Fibroblast of the aortic adventitia (primary cell): ENCODE data around the gene PRKRA. TPM values are rescaled to one million over a fixed set of nuclear protein-coding genes. Genes with fewer than 3 reads are reported as not detected.
A peak's percentile ranks its signal among the peaks of the same experiment; 100 is the strongest.

Source experiments
- DNase-seq: peaks from one replicate; pipeline ENCODE4 v3.0.0-alpha.2; 2010; ENCODE audit warnings: low read depth
- H3K4me3 ChIP-seq: 2 replicates; pipeline ENCODE4 v1.5.1; 2011; ENCODE audit warnings: low read depth, mild to moderate bottlenecking, control low read depth, low read length, moderate library complexity
- total RNA-seq: library from RNA; depleted of rRNA; stranded (reverse); fragments of >200 nt; gene quantifications from 2 replicates; pipeline ENCODE4 v1.2.3, GENCODE V29; 2012; ENCODE audit warnings: low replicate concordance
- TF ChIP-seq, protein P1 (sequence below): IDR thresholded peaks from 2 replicates; pipeline ENCODE4 v1.5.1; 2011; ENCODE audit warnings: mild to moderate bottlenecking, low read length, control low read depth, inconsistent platforms; ENCODE audit not compliant: insufficient read depth

The PRKRA gene
- total RNA-seq, 1 donor, result 55.8 TPM

DNA sequence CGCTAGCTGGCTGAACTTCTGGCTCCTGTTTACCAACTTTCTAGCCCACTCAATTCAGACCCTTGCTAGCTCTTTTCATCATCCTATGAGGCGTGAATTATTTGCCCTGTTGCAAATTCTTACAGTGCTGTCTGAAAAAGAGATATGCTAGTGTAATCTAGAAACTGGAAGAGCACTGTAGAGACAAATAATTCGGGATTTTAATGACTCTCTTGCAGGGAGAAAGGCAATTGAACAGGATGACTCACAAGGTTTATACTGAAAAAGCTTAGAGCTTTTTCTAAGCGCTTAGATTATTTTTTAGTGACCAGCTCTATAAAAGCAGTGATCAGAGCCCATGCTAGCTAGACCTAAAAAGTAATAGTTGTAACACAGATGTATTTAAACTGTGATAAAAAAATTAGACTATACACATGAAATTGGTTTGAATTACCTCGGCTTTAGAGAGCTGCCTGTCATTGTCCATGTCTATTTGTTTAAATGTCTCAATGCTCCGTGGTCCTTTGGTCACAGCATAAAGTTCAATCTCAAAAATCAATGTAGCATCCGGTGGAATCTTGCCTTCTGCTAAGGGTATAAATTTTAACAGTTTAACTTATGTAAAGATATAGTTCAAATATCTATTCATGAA, 18.4 kb upstream of the PRKRA start:
- TF ChIP-seq, protein P1, sequence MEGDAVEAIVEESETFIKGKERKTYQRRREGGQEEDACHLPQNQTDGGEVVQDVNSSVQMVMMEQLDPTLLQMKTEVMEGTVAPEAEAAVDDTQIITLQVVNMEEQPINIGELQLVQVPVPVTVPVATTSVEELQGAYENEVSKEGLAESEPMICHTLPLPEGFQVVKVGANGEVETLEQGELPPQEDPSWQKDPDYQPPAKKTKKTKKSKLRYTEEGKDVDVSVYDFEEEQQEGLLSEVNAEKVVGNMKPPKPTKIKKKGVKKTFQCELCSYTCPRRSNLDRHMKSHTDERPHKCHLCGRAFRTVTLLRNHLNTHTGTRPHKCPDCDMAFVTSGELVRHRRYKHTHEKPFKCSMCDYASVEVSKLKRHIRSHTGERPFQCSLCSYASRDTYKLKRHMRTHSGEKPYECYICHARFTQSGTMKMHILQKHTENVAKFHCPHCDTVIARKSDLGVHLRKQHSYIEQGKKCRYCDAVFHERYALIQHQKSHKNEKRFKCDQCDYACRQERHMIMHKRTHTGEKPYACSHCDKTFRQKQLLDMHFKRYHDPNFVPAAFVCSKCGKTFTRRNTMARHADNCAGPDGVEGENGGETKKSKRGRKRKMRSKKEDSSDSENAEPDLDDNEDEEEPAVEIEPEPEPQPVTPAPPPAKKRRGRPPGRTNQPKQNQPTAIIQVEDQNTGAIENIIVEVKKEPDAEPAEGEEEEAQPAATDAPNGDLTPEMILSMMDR, result no peak
- DNase-seq, result no peak
- no peak overlapping the region for H3K4me3 ChIP-seq

DNA sequence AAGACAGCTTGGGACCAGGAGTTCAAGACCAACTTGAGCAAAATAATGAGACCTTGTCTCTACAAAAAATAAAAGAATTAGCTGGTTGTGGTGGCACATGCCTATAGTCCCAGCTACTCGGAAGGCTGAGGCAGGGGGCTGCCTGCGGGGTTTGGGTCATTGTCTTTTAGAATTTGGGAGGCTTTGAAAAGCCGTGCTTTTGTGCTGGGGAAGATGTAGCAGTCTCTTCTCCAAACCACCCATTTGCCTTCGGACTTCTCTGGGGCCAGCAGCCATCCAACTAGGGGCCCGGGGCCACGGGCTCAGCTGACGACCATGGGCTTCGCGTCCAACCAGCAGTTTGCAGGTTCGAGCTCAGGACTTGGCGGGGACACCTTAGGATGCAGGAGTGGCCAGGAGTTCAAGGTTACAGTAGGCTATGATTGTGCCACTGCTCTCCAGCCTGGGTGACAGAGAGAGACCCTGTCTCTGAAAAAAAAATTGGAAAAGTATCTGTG, 6.5 kb upstream of the PRKRA start:
- no peak for DNase-seq
- TF ChIP-seq, protein P1, result no peak
- no peak overlapping the region for H3K4me3 ChIP-seq

DNA sequence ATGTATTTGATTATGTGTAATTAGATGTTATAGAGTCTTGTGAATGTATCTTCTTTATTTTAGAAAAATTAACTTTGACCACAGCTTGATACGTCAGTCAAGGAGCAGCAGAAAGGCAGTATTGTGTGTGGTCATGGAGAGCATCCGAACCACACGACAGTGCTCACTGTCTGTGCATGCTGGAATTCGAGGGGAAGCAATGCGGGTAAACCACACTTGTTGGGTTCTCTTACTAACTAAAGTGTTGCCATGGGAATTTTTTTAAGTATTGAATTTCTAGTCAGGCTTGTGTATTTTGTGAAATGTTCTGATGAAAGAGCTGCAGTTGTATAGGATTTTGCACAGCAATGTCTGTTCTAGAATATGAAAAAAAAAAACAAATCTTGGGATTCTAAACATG, 5.0 kb upstream of the PRKRA start:
- DNase-seq, result no peak
- H3K4me3 ChIP-seq, result no peak overlapping the region
- TF ChIP-seq, protein P1, result no peak

DNA sequence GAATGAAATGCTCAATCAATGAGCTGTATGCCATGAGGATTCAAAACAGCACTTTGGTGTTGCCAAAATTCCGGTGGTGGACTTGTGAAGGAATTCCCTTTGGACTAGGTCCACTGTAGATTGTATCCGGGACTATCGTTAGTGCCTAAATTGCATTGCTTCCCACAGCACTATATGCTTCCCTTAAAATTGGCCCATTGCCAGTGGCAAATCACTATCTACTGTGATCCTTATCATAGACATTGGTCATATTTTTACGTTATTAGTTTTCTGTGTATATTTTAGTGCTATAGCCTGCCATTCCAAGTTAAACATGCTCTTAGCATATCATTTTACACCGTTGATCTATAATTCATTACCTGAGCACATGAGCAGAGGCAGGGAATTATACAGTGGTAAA, 1.9 kb upstream of the PRKRA start:
- DNase-seq, result peak; percentile 22
- no peak overlapping the region for H3K4me3 ChIP-seq

DNA sequence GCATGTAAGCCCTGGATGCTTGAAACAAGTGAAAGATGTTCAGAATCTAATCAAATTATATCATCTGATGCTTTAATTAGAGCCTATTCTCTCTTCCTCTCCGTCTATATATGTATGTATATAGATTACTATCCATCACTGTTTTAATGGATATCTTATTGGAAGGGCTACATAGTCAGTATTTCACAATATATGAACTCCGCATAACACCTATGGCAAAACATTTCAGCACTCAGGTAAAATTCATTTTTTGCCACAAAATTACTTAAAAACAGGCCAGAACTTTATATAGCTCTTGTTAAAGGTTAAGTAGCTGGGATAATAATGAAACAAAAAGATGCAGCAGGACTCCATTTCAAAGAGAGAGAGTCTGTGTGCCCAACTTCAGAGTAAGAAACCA, 1.4 kb upstream of the PRKRA start:
- no peak overlapping the region for H3K4me3 ChIP-seq
- TF ChIP-seq, protein P1, result no peak
- no peak for DNase-seq

More for the DNA sequence above, 1.9 kb upstream of the PRKRA start:
- TF ChIP-seq, protein P1, result no peak

DNA sequence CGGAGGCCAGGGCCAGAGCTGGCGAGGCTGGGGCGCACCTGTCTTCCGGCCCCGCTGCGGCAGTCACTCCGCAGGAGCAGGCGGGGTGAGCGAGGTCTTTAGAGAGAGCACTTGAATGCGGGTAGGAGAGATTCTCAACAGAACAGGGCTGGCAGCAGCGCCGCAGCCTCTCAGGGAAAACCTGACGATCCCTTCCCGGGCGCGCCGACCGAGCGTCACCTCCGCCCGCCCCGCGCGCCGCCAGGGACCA, 526 bp downstream of the PRKRA start:
- TF ChIP-seq, protein P1, result no peak
- peak overlapping the region; percentile 89 for H3K4me3 ChIP-seq
- DNase-seq, result no peak
